Loucy (cell line): ENCODE measurements around the gene DOCK9.

ENCODE experiments used
- H2AFZ ChIP-seq: fragments of 200-600 bp; sonication (generic); 2 replicates; pipeline ENCODE4 v1.6.0; 2016; ENCODE audit warnings: antibody characterized with exemption, mild to moderate bottlenecking, low read length, moderate library complexity
- H3F3A ChIP-seq: fragments of 200-600 bp; 2 replicates; pipeline ENCODE4 v1.6.0; 2016; ENCODE audit warnings: antibody characterized with exemption, low read depth, mild to moderate bottlenecking
- H3K27me3 ChIP-seq: fragments of 200-600 bp; sonication (generic); 2 replicates; pipeline ENCODE4 v1.6.1; 2014; ENCODE audit warnings: low read length, mild to moderate bottlenecking; ENCODE audit not compliant: insufficient read depth, poor library complexity, severe bottlenecking
- H3K36me3 ChIP-seq: fragments of 200-600 bp; sonication (generic); 2 replicates; pipeline ENCODE4 v1.6.1; 2016; ENCODE audit warnings: low read length; ENCODE audit not compliant: insufficient read depth
- H3K4me1 ChIP-seq: fragments of 200-600 bp; sonication (generic); 2 replicates; pipeline ENCODE4 v1.5.1; 2014; ENCODE audit warnings: low read length, mild to moderate bottlenecking; ENCODE audit not compliant: insufficient read depth, poor library complexity, severe bottlenecking
- H3K4me2 ChIP-seq: fragments of 200-600 bp; sonication (generic); 2 replicates; pipeline ENCODE4 v1.6.0; 2014; ENCODE audit warnings: antibody characterized with exemption, low read length, low read depth, mild to moderate bottlenecking; ENCODE audit not compliant: poor library complexity, severe bottlenecking
- H3K4me3 ChIP-seq: fragments of 200-600 bp; sonication (generic); 2 replicates; pipeline ENCODE4 v1.5.1; 2014; ENCODE audit warnings: low read length, mild to moderate bottlenecking, mixed read lengths; ENCODE audit not compliant: poor library complexity, severe bottlenecking
- H3K79me2 ChIP-seq: fragments of 200-600 bp; sonication (generic); 2 replicates; pipeline ENCODE4 v1.6.1; 2014; ENCODE audit warnings: low read length; ENCODE audit not compliant: insufficient read depth
- H3K9ac ChIP-seq: fragments of 200-600 bp; sonication (generic); 2 replicates; pipeline ENCODE4 v1.6.0; 2014; ENCODE audit warnings: mild to moderate bottlenecking, low read depth, low read length, moderate library complexity; ENCODE audit not compliant: poor library complexity, severe bottlenecking
- H3K9me2 ChIP-seq: fragments of 200-600 bp; sonication (generic); replicated peaks from 2 replicates; pipeline ENCODE4 v1.6.1; 2016; ENCODE audit warnings: low read depth, low read length, mixed read lengths
- H3K9me3 ChIP-seq: fragments of 200-600 bp; sonication (generic); 2 replicates; pipeline ENCODE4 v1.6.1; 2014; ENCODE audit warnings: mild to moderate bottlenecking, antibody characterized with exemption, low read length, low read depth; ENCODE audit not compliant: insufficient read depth
- H4K20me1 ChIP-seq: fragments of 200-600 bp; sonication (generic); 2 replicates; pipeline ENCODE4 v1.6.0; 2014; ENCODE audit warnings: antibody characterized with exemption, low read length, mild to moderate bottlenecking; ENCODE audit not compliant: insufficient read depth, poor library complexity, severe bottlenecking
- EZH2phosphoT487 ChIP-seq: fragments of 200-600 bp; IDR thresholded peaks from 2 replicates; pipeline ENCODE4 v1.6.1; 2018; ENCODE audit warnings: antibody characterized with exemption, mild to moderate bottlenecking, moderate library complexity, borderline replicate concordance
- TF ChIP-seq, protein P1 (sequence below): fragments of 200-600 bp; sonication (generic); conservative IDR thresholded peaks from 2 replicates; pipeline ENCODE4 v1.5.1; 2014; ENCODE audit warnings: mild to moderate bottlenecking, antibody characterized with exemption, low read length

The DOCK9 gene

DNA sequence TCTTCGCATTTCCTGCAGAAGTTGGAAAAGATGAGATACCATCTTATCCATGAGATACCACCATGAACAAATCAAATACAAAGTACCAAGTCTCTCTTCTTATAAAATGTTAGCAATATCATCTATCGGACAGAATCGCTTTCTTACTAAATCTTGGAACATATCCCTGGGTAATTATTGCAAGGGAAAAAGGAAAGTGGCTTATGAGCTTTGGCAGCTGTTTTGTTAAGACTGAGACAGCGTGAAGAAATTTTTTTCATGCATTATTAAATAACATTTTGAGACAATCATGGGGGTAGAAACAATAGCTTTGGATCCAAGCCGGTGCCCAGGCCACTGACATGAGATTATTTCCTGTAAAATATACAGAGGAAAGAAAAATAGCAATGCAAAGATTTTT is 84.5 kb downstream of the DOCK9 start:
- Histone ChIP-seq H4K20me1 (no peaks in the 10 kb centered on the region), H3K4me1 (peaks cover 11% of the 10 kb centered on the region), H3K9me3 (no peaks in the 10 kb centered on the region), H3K9me2 (no peaks in the 10 kb centered on the region), H3F3A (no peaks in the 10 kb centered on the region), H3K4me2 (no peak overlapping the region), H3K27me3 (no peaks in the 10 kb centered on the region), H3K79me2 (no peaks in the 10 kb centered on the region), H3K36me3 (no peaks in the 10 kb centered on the region), H3K9ac (no peak overlapping the region), H3K4me3 (no peak overlapping the region), H2AFZ (no peak overlapping the region)
- no peak for TF ChIP-seq EZH2phosphoT487
- TF ChIP-seq, protein P1, sequence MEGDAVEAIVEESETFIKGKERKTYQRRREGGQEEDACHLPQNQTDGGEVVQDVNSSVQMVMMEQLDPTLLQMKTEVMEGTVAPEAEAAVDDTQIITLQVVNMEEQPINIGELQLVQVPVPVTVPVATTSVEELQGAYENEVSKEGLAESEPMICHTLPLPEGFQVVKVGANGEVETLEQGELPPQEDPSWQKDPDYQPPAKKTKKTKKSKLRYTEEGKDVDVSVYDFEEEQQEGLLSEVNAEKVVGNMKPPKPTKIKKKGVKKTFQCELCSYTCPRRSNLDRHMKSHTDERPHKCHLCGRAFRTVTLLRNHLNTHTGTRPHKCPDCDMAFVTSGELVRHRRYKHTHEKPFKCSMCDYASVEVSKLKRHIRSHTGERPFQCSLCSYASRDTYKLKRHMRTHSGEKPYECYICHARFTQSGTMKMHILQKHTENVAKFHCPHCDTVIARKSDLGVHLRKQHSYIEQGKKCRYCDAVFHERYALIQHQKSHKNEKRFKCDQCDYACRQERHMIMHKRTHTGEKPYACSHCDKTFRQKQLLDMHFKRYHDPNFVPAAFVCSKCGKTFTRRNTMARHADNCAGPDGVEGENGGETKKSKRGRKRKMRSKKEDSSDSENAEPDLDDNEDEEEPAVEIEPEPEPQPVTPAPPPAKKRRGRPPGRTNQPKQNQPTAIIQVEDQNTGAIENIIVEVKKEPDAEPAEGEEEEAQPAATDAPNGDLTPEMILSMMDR, result no peak

DNA sequence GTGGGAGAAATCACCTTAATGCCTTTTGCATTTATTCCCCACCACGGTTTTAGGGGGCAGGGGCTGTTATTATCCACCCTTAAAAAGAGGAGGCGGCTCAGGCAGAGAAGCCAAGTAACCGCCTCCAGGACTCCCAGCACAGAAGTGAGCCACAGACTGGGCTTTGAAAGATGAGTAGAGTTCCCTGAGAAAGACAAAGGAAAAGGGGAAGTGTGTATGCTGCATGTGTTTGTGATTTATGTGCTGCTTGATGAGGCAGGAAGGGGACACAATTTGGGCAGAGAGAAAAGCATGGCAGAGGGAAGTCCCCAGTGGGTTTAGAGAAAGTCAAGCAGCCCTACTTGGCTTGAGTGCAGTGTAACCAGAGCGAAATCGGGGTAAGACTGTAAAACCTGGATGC is 85.0 kb downstream of the DOCK9 start:
- Histone ChIP-seq H3K4me2 (no peak overlapping the region), H3K4me3 (no peak overlapping the region), H3F3A (no peaks in the 10 kb centered on the region), H4K20me1 (no peaks in the 10 kb centered on the region), H3K27me3 (no peaks in the 10 kb centered on the region), H2AFZ (no peak overlapping the region), H3K36me3 (no peaks in the 10 kb centered on the region), H3K9me3 (no peaks in the 10 kb centered on the region), H3K9me2 (no peaks in the 10 kb centered on the region), H3K9ac (no peak overlapping the region), H3K4me1 (peaks cover 11% of the 10 kb centered on the region), H3K79me2 (no peaks in the 10 kb centered on the region)
- TF ChIP-seq EZH2phosphoT487, result no peak
- TF ChIP-seq, protein P1, result no peak

DNA sequence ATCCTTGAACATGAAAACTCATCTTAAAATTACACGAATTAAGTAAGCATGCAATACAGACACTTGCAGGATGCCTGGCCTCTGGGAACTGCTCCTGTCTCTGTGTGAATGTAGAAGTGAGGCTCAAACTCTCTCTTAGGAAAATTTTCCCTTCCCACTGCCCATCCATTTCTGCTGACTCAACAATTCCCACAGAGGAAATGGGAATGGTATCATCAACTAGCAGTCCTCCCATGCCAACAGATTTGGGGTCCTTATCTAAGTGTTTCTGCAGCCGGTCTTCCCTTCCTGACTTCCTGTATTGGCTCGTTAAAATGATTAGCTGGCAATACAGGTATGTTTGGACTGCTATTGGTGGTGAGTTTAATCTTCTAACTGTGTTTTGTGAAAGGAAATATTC is 85.8 kb downstream of the DOCK9 start:
- Histone ChIP-seq H3K4me3 (no peak overlapping the region), H3K9me3 (no peaks in the 10 kb centered on the region), H3K79me2 (no peaks in the 10 kb centered on the region), H3F3A (no peaks in the 10 kb centered on the region), H3K27me3 (no peaks in the 10 kb centered on the region), H3K9ac (no peak overlapping the region), H3K4me2 (no peak overlapping the region), H3K4me1 (peaks cover 11% of the 10 kb centered on the region), H3K36me3 (no peaks in the 10 kb centered on the region), H2AFZ (no peak overlapping the region), H4K20me1 (no peaks in the 10 kb centered on the region), H3K9me2 (no peaks in the 10 kb centered on the region)
- no peak for TF ChIP-seq EZH2phosphoT487
- TF ChIP-seq, protein P1, result no peak
